Activated gamma-delta T cell treated with Interleukin-2 at 50 U/mL for 16 hours (primary cell): Measurements from ENCODE around the gene MRAP2.

ENCODE experiments used
- DNase-seq: peaks from one replicate; pipeline ENCODE4 v3.0.0-alpha.2; 2020

MRAP2 gene

GRCh38 chr6:84136364-84137050, 102.9 kb downstream of the MRAP2 start:
- DNase-seq: no peak

- DNase-seq: no peak
Observed at GRCh38 chr6:84137051-84137375, 103.4 kb downstream of the MRAP2 start.

- DNase-seq: no peak
Observed at GRCh38 chr6:84137989-84138575, 104.5 kb downstream of the MRAP2 start.

- DNase-seq: no peak
Observed at GRCh38 chr6:84139311-84139710, 105.7 kb downstream of the MRAP2 start.
